Keratinocyte (primary cell): ENCODE results near the gene TBC1D14. TPM values are rescaled to one million over a fixed set of nuclear protein-coding genes. Genes with fewer than 3 reads are reported as not detected.

Experiments
- DNase-seq: peaks from one replicate; pipeline ENCODE4 v3.0.0-alpha.2; 2011; ENCODE audit warnings: low read depth, missing footprints, low spot score
- FAIRE-seq: peaks from 2 replicates; lab custom pipeline; 2011; peaks lifted over from hg19 to GRCh38; lab: Jason Lieb, UNC
- H2AFZ ChIP-seq: 2 replicates; pipeline ENCODE4 v1.6.0; 2012; ENCODE audit warnings: low read length, control low read depth, inconsistent platforms; ENCODE audit not compliant: control insufficient read depth
- H3K27ac ChIP-seq: 2 replicates; pipeline ENCODE4 v1.5.1; 2011; ENCODE audit warnings: low read length; ENCODE audit not compliant: control insufficient read depth, insufficient read depth
- H3K27me3 ChIP-seq: 3 replicates; pipeline ENCODE4 v1.6.0; 2011; ENCODE audit warnings: low read length; ENCODE audit not compliant: control insufficient read depth, insufficient read depth; ENCODE audit errors: extremely low read depth
- H3K36me3 ChIP-seq, 2 experiments: 2 replicates in 1 of 2; 3 replicates in 1 of 2; pipeline ENCODE4 v1.5.1; 2011; ENCODE audit warnings: low read length in 2 of 2, mild to moderate bottlenecking in 1 of 2; ENCODE audit not compliant: control insufficient read depth in 2 of 2, insufficient read depth in 2 of 2; ENCODE audit errors: extremely low read depth in 1 of 2
- H3K4me1 ChIP-seq: 3 replicates; pipeline ENCODE4 v1.5.1; 2011; ENCODE audit warnings: low read length; ENCODE audit not compliant: control insufficient read depth, insufficient read depth; ENCODE audit errors: extremely low read depth
- H3K4me2 ChIP-seq: 3 replicates; pipeline ENCODE4 v1.6.0; 2011; ENCODE audit warnings: low read depth, low read length; ENCODE audit not compliant: control insufficient read depth, insufficient read depth; ENCODE audit errors: extremely low read depth
- H3K4me3 ChIP-seq, 3 experiments: fragments of 200-600 bp in 1 of 3; sonication (generic) in 1 of 3; 2 replicates in 2 of 3; 3 replicates in 1 of 3; pipeline ENCODE4 v1.5.1; 2011 to 2016; ENCODE audit warnings: low read length in 3 of 3, mild to moderate bottlenecking in 3 of 3, control low read depth in 2 of 3, inconsistent platforms in 1 of 3, low read depth in 1 of 3, mixed read lengths in 1 of 3, mixed run types in 1 of 3, moderate library complexity in 1 of 3; ENCODE audit not compliant: control insufficient read depth in 2 of 3, insufficient read depth in 2 of 3; ENCODE audit errors: extremely low read depth in 1 of 3
- H3K79me2 ChIP-seq: 2 replicates; pipeline ENCODE4 v1.6.0; 2012; ENCODE audit warnings: low read length; ENCODE audit not compliant: control insufficient read depth, insufficient read depth
- H3K9ac ChIP-seq: 3 replicates; pipeline ENCODE4 v1.6.0; 2011; ENCODE audit warnings: low read length; ENCODE audit not compliant: control insufficient read depth, insufficient read depth; ENCODE audit errors: extremely low read depth
- H3K9me1 ChIP-seq: 3 replicates; pipeline ENCODE4 v1.6.0; 2011; ENCODE audit warnings: low read length; ENCODE audit not compliant: control insufficient read depth, insufficient read depth; ENCODE audit errors: extremely low read depth
- H3K9me3 ChIP-seq: 2 replicates; pipeline ENCODE4 v1.5.1; 2012; ENCODE audit warnings: low read depth, low read length; ENCODE audit not compliant: control insufficient read depth
- H4K20me1 ChIP-seq: 3 replicates; pipeline ENCODE4 v1.6.0; 2011; ENCODE audit warnings: low read length; ENCODE audit not compliant: control insufficient read depth, insufficient read depth; ENCODE audit errors: extremely low read depth
- CTCF ChIP-seq, 3 experiments: IDR thresholded peaks in 1 of 3; conservative IDR thresholded peaks in 1 of 3; optimal IDR thresholded peaks in 1 of 3; 2 replicates in 2 of 3; 3 replicates in 1 of 3; pipeline versions ENCODE3 to v1.5.1; 2011; ENCODE audit warnings: low read length in 3 of 3, mild to moderate bottlenecking in 3 of 3, moderate library complexity in 2 of 3, control low read depth in 1 of 3, inconsistent platforms in 1 of 3; ENCODE audit not compliant: insufficient read depth in 2 of 3; ENCODE audit errors: extremely low read depth in 1 of 3
- EZH2 ChIP-seq: IDR thresholded peaks from one replicate; pipeline ENCODE4 v1.6.1; 2012; ENCODE audit warnings: inconsistent platforms, mild to moderate bottlenecking, low read length, moderate library complexity
- dilution Hi-C: fragments of 300-500 bp; cut with MboI; formaldehyde crosslinking; loops from one replicate; pipeline ENCODE4 v1.7.0; 2020; ENCODE audit warnings: low sequenced_read_pairs; ENCODE audit not compliant: extremely low pct_ligation_motif_present
- polyA plus RNA-seq, 5 experiments: library from polyadenylated mRNA; depleted of rRNA in 3 of 5; stranded (reverse) in 3 of 5; stranded (forward) in 1 of 5; unstranded in 1 of 5; fragments of >200 nt; gene quantifications; 1 replicate in 1 of 5; 2 replicates in 3 of 5; 3 replicates in 1 of 5; pipeline versions ENCODE4 v1.2.1 to v1.2.3, GENCODE V29; 2011 to 2012; ENCODE audit warnings: missing spikeins in 2 of 5, low read depth in 1 of 5, low replicate concordance in 1 of 5

TBC1D14 gene
- polyA plus RNA-seq, 1 donor (not counting 4 experiments of a cell fraction or from before 2014, with no cell fraction given) = 55.1 TPM

DNA sequence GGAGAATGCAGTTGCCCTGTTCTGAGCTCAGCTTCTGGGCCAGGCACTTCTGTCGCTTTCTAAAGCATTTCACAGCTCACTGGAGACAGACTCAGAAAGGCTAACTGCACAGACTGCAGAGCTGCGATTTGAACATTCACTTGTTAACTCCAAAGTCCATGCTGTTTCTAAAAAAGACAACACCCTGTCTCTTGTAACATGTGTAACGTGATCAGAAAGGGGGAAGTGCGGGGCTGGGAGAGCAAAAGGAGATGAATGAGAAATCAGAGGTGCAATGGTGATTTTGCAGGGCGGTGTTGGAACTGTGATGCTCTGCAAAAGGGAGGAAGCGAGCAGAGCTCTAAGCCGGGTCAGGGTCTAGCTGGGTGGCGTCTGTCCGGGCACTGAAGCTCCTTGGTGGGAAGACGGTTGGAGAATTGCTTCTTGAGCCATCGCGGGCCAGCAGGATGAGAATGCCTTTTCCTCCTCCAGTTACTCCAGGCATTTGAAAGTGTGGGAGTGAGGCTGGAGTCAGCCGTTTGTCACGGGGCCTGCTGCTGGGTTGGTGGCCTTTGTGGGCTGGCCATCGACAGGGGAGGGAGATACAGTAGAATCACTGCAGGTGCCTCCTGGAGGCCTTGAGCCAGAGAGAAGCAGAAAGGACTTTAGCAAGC lies 20.3 kb downstream of the TBC1D14 start:
- Histone ChIP-seq H3K9me1 (no peaks in the 10 kb centered on the region), H3K79me2 (no peaks in the 10 kb centered on the region), H3K4me1 (no peaks in the 10 kb centered on the region), H2AFZ (no peak overlapping the region), H3K4me3 (no peak overlapping the region), H3K9me3 (no peaks in the 10 kb centered on the region), H3K36me3 (peaks cover 3% of the 10 kb centered on the region in 2 experiments), H4K20me1 (no peaks in the 10 kb centered on the region), H3K27me3 (no peaks in the 10 kb centered on the region), H3K9ac (no peak overlapping the region), H3K4me2 (no peak overlapping the region), H3K27ac (no peak overlapping the region)
- FAIRE-seq = no peak
- no peak for TF ChIP-seq CTCF (optimal IDR thresholded peaks at IDR 0.05 in 1 of 3, IDR thresholded peaks at IDR 0.05 in 1 of 3, conservative IDR thresholded peaks at IDR 0.05 in 1 of 3; ENCODE audit: extremely low read depth in 1 of 3, insufficient read depth in 2 of 3, low read length in 3 of 3)
- no peak for TF ChIP-seq EZH2
- no peak for DNase-seq
- dilution Hi-C loops = no loop called here

GRCh38 chr4:6932475-6932874 lies 22.8 kb downstream of the TBC1D14 start:
- TF ChIP-seq EZH2 (no peak), CTCF (optimal IDR thresholded peaks at IDR 0.05 in 1 of 3, IDR thresholded peaks at IDR 0.05 in 1 of 3, conservative IDR thresholded peaks at IDR 0.05 in 1 of 3; ENCODE audit: extremely low read depth in 1 of 3, insufficient read depth in 2 of 3, low read length in 3 of 3) (no peak)
- Histone ChIP-seq H4K20me1 (no peaks in the 10 kb centered on the region), H3K4me3 (no peak overlapping the region), H3K9ac (no peak overlapping the region), H3K4me1 (no peaks in the 10 kb centered on the region), H3K9me3 (no peaks in the 10 kb centered on the region), H3K27me3 (no peaks in the 10 kb centered on the region), H3K79me2 (no peaks in the 10 kb centered on the region), H3K9me1 (no peaks in the 10 kb centered on the region), H3K27ac (no peak overlapping the region), H3K4me2 (no peak overlapping the region), H3K36me3 (peaks cover 1 to 3% of the 10 kb centered on the region in 2 experiments), H2AFZ (no peak overlapping the region)
- DNase-seq (no peak), FAIRE-seq (no peak)
- dilution Hi-C loops = no loop called here
